DND-41 (cell line): ENCODE results near the gene EDNRA.

Source experiments
- EZH2 ChIP-seq: IDR thresholded peaks from 3 replicates; pipeline ENCODE4 v1.6.1; 2012; ENCODE audit warnings: borderline replicate concordance, low read depth, mild to moderate bottlenecking, moderate library complexity, low read length, inconsistent platforms; ENCODE audit not compliant: severe bottlenecking
- TF ChIP-seq, protein P1 (sequence below): IDR thresholded peaks from 2 replicates; pipeline ENCODE4 v1.5.1; 2012; ENCODE audit warnings: borderline replicate concordance, low read length, moderate library complexity, mild to moderate bottlenecking; ENCODE audit not compliant: poor library complexity, severe bottlenecking; ENCODE audit errors: extremely low read depth

DNA sequence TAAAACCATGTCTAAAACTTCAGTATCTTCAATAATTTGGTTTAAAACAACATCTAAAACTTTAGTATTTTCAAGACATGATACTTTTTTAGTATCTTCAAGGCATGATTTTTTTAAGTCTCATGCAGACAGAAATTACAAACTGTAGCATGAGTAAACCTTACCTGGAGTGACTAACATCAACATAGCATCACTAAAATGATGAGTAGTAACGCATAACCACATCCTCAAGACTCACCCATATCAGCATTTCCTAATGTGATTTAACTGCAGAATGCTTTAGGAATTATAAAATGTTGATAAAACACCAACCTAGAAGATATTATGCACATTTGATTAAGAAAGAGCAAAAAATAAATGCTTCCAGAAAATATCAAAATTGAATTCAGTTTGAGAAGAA lies 19.7 kb upstream of the EDNRA start:
- TF ChIP-seq EZH2 = no peak
- TF ChIP-seq, protein P1, sequence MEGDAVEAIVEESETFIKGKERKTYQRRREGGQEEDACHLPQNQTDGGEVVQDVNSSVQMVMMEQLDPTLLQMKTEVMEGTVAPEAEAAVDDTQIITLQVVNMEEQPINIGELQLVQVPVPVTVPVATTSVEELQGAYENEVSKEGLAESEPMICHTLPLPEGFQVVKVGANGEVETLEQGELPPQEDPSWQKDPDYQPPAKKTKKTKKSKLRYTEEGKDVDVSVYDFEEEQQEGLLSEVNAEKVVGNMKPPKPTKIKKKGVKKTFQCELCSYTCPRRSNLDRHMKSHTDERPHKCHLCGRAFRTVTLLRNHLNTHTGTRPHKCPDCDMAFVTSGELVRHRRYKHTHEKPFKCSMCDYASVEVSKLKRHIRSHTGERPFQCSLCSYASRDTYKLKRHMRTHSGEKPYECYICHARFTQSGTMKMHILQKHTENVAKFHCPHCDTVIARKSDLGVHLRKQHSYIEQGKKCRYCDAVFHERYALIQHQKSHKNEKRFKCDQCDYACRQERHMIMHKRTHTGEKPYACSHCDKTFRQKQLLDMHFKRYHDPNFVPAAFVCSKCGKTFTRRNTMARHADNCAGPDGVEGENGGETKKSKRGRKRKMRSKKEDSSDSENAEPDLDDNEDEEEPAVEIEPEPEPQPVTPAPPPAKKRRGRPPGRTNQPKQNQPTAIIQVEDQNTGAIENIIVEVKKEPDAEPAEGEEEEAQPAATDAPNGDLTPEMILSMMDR = no peak
